ENCODE measurements around the gene GID4.

GID4 gene

GRCh38 chr17:18025241-18025944 lies 13.8 kb upstream of the GID4 start:
- in situ Hi-C loops (cut with HindIII; ENCODE audit: low sequenced_read_pairs), result no loop called here
- TF ChIP-seq, protein P1, sequence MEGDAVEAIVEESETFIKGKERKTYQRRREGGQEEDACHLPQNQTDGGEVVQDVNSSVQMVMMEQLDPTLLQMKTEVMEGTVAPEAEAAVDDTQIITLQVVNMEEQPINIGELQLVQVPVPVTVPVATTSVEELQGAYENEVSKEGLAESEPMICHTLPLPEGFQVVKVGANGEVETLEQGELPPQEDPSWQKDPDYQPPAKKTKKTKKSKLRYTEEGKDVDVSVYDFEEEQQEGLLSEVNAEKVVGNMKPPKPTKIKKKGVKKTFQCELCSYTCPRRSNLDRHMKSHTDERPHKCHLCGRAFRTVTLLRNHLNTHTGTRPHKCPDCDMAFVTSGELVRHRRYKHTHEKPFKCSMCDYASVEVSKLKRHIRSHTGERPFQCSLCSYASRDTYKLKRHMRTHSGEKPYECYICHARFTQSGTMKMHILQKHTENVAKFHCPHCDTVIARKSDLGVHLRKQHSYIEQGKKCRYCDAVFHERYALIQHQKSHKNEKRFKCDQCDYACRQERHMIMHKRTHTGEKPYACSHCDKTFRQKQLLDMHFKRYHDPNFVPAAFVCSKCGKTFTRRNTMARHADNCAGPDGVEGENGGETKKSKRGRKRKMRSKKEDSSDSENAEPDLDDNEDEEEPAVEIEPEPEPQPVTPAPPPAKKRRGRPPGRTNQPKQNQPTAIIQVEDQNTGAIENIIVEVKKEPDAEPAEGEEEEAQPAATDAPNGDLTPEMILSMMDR (IDR thresholded peaks at IDR 0.05; ENCODE audit: low read depth, low read length), result no peak
- H3K4me3 ChIP-seq (ENCODE audit: low read depth, low read length), result no peak overlapping the region
- DNase-seq (ENCODE audit: low read depth, low spot score), result no peak

- peak; percentile 70 for DNase-seq (ENCODE audit: low read depth, low spot score)
- in situ Hi-C loops (cut with HindIII; ENCODE audit: low sequenced_read_pairs), result no loop called here
- TF ChIP-seq, protein P1 (IDR thresholded peaks at IDR 0.05; ENCODE audit: low read depth, low read length), result no peak
- H3K4me3 ChIP-seq (ENCODE audit: low read depth, low read length), result no peak overlapping the region
Observed at GRCh38 chr17:18025945-18026776, 13.0 kb upstream of the GID4 start.

GRCh38 chr17:18027280-18027679 lies 11.9 kb upstream of the GID4 start:
- DNase-seq (ENCODE audit: low read depth, low spot score), result no peak
- no peak overlapping the region for H3K4me3 ChIP-seq (ENCODE audit: low read depth, low read length)
- TF ChIP-seq, protein P1 (IDR thresholded peaks at IDR 0.05; ENCODE audit: low read depth, low read length), result no peak
- in situ Hi-C loops (cut with HindIII; ENCODE audit: low sequenced_read_pairs), result no loop called here

DNA sequence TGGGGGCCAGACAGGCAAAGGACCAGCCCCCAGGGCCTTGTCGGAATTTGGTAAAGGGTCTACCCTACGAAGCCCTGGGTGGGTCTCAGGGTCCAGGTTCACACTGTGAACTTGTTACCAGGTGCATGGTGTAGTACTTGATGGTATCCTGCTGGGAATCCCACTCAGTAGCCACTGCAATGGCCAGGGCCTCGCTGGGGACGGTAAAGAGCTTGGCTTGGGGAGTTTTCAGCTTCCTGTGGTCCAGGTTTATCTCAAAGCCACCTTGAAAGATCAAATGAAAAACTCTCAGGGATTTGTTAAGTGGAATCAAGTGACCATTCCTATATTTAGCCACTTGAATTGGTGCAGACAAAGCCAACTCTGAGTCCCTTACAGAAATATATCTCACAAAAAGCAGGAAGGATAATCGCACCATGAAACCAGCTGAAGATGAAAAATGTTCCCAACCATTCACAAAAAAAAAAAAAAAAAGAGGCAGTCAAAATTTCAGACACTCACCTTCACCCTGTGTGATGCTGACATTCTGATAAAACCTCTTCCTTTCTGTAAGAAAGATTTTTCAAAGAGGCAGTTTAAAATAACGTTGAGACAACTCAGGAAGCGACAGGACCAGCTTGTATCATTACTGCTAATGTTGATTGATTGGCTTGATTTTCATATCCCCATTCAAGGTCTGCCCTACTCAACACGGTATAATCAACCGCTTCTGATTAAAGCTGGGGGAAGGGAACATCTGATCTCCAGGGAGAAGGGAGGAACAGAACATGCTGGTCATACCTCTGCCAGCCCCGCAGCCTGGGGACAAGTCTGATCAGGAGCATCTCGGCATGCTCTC lies 10.9 kb upstream of the GID4 start:
- in situ Hi-C loops (cut with HindIII; ENCODE audit: low sequenced_read_pairs), result no loop called here
- H3K4me3 ChIP-seq (ENCODE audit: low read depth, low read length), result no peak overlapping the region
- no peak for DNase-seq (ENCODE audit: low read depth, low spot score)
- TF ChIP-seq, protein P1 (IDR thresholded peaks at IDR 0.05; ENCODE audit: low read depth, low read length), result no peak

DNA sequence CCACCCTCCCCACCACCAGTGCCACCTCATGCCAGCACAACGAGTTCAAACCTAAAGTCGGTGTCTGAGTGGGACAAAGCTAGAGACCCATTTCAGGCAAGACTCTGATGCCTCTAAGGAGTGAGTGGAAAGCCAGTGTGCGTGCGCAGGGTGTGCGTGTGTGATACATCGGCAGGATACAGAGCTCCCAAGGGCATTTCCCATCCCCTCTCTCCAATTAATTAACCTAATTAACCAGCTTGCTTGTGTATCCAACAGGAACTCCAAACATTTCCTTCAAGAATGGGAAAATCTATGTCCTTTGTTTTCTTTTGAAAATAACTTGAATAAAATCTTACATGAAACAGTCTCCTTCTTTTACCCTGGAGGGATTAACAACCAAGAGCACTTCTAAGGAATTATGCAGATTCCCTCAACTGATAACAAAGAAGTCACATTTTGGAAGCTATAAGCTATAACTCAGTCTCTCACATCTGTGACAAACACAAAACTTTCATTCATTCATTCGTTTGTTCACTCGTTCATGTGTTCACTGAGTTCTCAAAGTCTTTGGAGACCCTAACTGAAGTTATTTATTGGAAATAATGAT lies 10.2 kb upstream of the GID4 start:
- H3K4me3 ChIP-seq (ENCODE audit: low read depth, low read length), result no peak overlapping the region
- no peak for DNase-seq (ENCODE audit: low read depth, low spot score)
- TF ChIP-seq, protein P1 (IDR thresholded peaks at IDR 0.05; ENCODE audit: low read depth, low read length), result no peak
- in situ Hi-C loops (cut with HindIII; ENCODE audit: low sequenced_read_pairs), result no loop called here

DNA sequence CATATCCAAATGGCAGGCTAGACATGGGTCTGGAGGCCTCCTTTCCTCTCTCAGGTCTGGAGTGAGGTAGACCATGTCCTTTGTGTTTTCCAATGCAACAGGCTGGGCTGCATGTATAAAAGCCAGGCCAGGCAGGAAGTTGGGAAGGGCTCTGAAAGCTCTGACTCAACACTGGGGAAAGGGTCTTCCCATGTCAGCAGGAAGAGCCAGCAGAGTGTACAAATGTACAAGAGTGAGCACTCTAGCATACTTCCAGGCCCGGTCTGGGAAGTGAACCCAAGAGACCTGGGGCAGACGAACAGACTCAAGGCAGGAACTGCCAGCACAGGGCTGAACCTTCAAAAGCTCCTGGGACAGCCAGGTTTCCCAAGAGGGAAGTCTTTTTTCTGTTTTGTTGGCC lies 7.3 kb upstream of the GID4 start:
- TF ChIP-seq, protein P1 (IDR thresholded peaks at IDR 0.05; ENCODE audit: low read depth, low read length), result no peak
- peak; percentile 50 for DNase-seq (ENCODE audit: low read depth, low spot score)
- no peak overlapping the region for H3K4me3 ChIP-seq (ENCODE audit: low read depth, low read length)
- in situ Hi-C loops (cut with HindIII; ENCODE audit: low sequenced_read_pairs), result no loop called here

Measured in astrocyte of the spinal cord (primary cell).